Heart right ventricle (tissue), 16 donors: Measurements from ENCODE around the gene TMOD4. TPM values are rescaled to one million over a fixed set of nuclear protein-coding genes. Genes with fewer than 3 reads are reported as not detected.
A peak's percentile ranks its signal among the peaks of the same experiment; 100 is the strongest.
"Not testable (repeated sequence)": the region's sequence is repeated elsewhere in the genome, so short reads cannot be mapped to it uniquely, and the experiment has no call there.

ENCODE experiments used
- ATAC-seq, 8 donors: fragments of 200-7000 bp; cut with Tn5 transposase; one replicate each; pipeline ENCODE4 v1.9.1; 2020; ENCODE audit warnings: mild to moderate bottlenecking in 8 of 8, moderate library complexity in 8 of 8, moderate number of reproducible peaks in 1 of 8
- DNase-seq, 2 donors: peaks; one replicate each; pipeline ENCODE4 v3.0.0-alpha.2; 2020
- H3K27ac ChIP-seq, 10 donors: fragments of 200-600 bp; sonication (generic) in 2 of 10; one replicate each; pipeline versions ENCODE4 v1.5.0 to v1.8.0; 2020 to 2022; ENCODE audit warnings: mild to moderate bottlenecking in 3 of 10
- H3K27me3 ChIP-seq, 7 donors: fragments of 200-600 bp; one replicate each; pipeline ENCODE4 v1.8.0; 2021 to 2022; ENCODE audit warnings: mild to moderate bottlenecking in 2 of 7
- H3K36me3 ChIP-seq, 9 donors: fragments of 200-600 bp; sonication (generic) in 1 of 9; one replicate each; pipeline versions ENCODE4 v1.5.0 to v1.8.0; 2020 to 2022; ENCODE audit warnings: mild to moderate bottlenecking in 2 of 9
- H3K4me1 ChIP-seq, 9 donors: fragments of 200-600 bp; sonication (generic) in 1 of 9; one replicate each; pipeline versions ENCODE4 v1.5.0 to v1.8.0; 2020 to 2022; ENCODE audit warnings: mild to moderate bottlenecking in 4 of 9
- H3K4me3 ChIP-seq, 10 donors: fragments of 200-600 bp; sonication (generic) in 2 of 10; one replicate each; pipeline versions ENCODE4 v1.5.0 to v1.8.0; 2020 to 2022; ENCODE audit warnings: mild to moderate bottlenecking in 7 of 10, moderate library complexity in 2 of 10
- H3K9me3 ChIP-seq, 11 donors: fragments of 200-600 bp in 10 of 11; sonication (generic) in 2 of 11; one replicate each; pipeline versions ENCODE4 v1.5.0 to v1.8.0; 2013 to 2022; ENCODE audit warnings: mild to moderate bottlenecking in 2 of 11, control low read depth in 1 of 11, moderate library complexity in 1 of 11
- CTCF ChIP-seq, 9 donors: fragments of 200-600 bp; sonication (generic) in 2 of 9; IDR thresholded peaks; one replicate each; pipeline versions ENCODE4 v1.5.0 to v1.8.0; 2021 to 2022; ENCODE audit warnings: antibody characterized with exemption in 9 of 9, mild to moderate bottlenecking in 5 of 9, moderate library complexity in 1 of 9
- WGBS, 2 donors: extraction: QIAGEN DNeasy Blood & Tissue Kit; methylation state at CpG; one replicate each; pipeline ENCODE4 v1.1.7; 2013; ENCODE audit warnings: inconsistent platforms in 1 of 2; 5-methylcytosine and 5-hydroxymethylcytosine counted together
- intact Hi-C, 10 donors: fragments of 100-400 bp; cut with DNase I; formaldehyde crosslinking; loops; one replicate each; pipeline versions ENCODE4 v1.11.1 to v1.14.2; 2022
- polyA plus RNA-seq, 2 donors: library from polyadenylated mRNA; stranded (reverse); fragments of 200-250 nt; gene quantifications; one replicate each; pipeline ENCODE4 v1.2.3, GENCODE V29; 2013
- total RNA-seq, 10 donors: library from RNA; stranded (reverse); fragmentation: NEBNext Ultra II Directional in 3 of 10; extraction: Animal tissue kit (Norgen Biotek cat#: 25700) in 3 of 10; gene quantifications; one replicate each; pipeline versions ENCODE4 v1.2.1 to v1.2.4, GENCODE V29; 2021 to 2023
- donor health status: Arrhythmogenic right ventricular cardiomyopathy.
- donor health status: ischemic (EF 13 %, LVEDD 7.1; RV severe dilation, severe dysfunction).
- donor health status: healthy with polysubstance abuse.
- donor health status: DM: no; HTN: yes; CAD: no.
- donor health status: DM: no; HTN: no; CAD: no.
- donor health status: ischemic (EF 25% LVEDD 6.9; RV normal size, moderate dysfunction).
- donor health status: ischemic (EF 25% LVEDD 5.7; RV mildly dilated, moderate dysfunction).
- donor health status: healthy.
- donor health status: DM: yes; HTN: yes; CAD: no.
- donor health status: Ischemic cardiomyopathy.
- donor health status: ischemic (EF 35%, LVEDD 5.7; RV mildly dilated, moderate dysfunction).
- donor health status: nonischemic (EF 11% LVEDD 7.7; RV severe dilation, severe dysfunction).
- donor health status: DM: yes; HTN: yes; CAD: no.
- donor health status: PGD.
- donor health status: ischemic (EF 29% LVEDD 5.4; RV normal size, mild dysfunction).
- donor health status: nonischemic (EF 23%, LVEDD 6.1; RV moderate dilation, normal function).

TMOD4 gene
- total and polyA plus RNA-seq, 12 donors, result 0.06 to 0.88 (median 0.60) TPM; not detected in 8

- TF ChIP-seq CTCF (IDR thresholded peaks at IDR 0.05), result no peak
- DNase-seq, result no peak
- Histone ChIP-seq H3K4me3 (no peak overlapping the region), H3K4me1 (peaks cover 0 to 29% (median 16%) of the 10 kb centered on the region in 9 donors), H3K27ac (no peak overlapping the region), H3K9me3 (no peaks in the 10 kb centered on the region), H3K27me3 (no peaks in the 10 kb centered on the region), H3K36me3 (no peaks in the 10 kb centered on the region)
- 68 to 78% methylated on average over 1 of the region's 1 CpG for WGBS, 2 donors
- no peak for ATAC-seq
- intact Hi-C loops, result loop anchor here in 5 of 10 donors (10.0 kb wide), 2 partner anchors 151 to 211 kb away; partner anchors contain the start of gene RFX5 (in 5 of the 5)
Observed at GRCh38 chr1:151193856-151194255, 18.1 kb upstream of the TMOD4 start.

- WGBS, 2 donors, result 63 to 84% methylated on average over 6 of the region's 6 CpGs
- intact Hi-C loops, result loop anchor here in 5 of 10 donors (10.0 kb wide), 2 partner anchors 151 to 211 kb away; partner anchors contain the start of gene RFX5 (in 5 of the 5)
- Histone ChIP-seq H3K4me1 (peaks cover 0 to 35% (median 22%) of the 10 kb centered on the region in 9 donors), H3K27ac (no peak overlapping the region), H3K9me3 (no peaks in the 10 kb centered on the region), H3K27me3 (no peaks in the 10 kb centered on the region), H3K4me3 (no peak overlapping the region), H3K36me3 (no peaks in the 10 kb centered on the region)
- ATAC-seq (no peak), DNase-seq (no peak)
- no peak for TF ChIP-seq CTCF (IDR thresholded peaks at IDR 0.05)
Observed at GRCh38 chr1:151193304-151193703, 17.5 kb upstream of the TMOD4 start.

- intact Hi-C loops, result loop anchor here in 5 of 10 donors (10.0 kb wide), 2 partner anchors 153 to 213 kb away; partner anchors contain the start of gene RFX5 (in 5 of the 5)
- H3K36me3 ChIP-seq, result no peaks in the 10 kb centered on the region
- H3K4me3 ChIP-seq, result no peak overlapping the region
- no peaks in the 10 kb centered on the region for H3K27me3 ChIP-seq
- H3K27ac ChIP-seq, result no peak overlapping the region
- DNase-seq, result no peak
- ATAC-seq, result no peak
- TF ChIP-seq CTCF (IDR thresholded peaks at IDR 0.05), result no peak
- peaks cover 0 to 39% (median 31%) of the 10 kb centered on the region in 9 donors for H3K4me1 ChIP-seq
- H3K9me3 ChIP-seq, result no peaks in the 10 kb centered on the region
- WGBS, 2 donors, result 79 to 81% methylated on average over 7 of the region's 7 CpGs
Observed at GRCh38 chr1:151192047-151192446, 16.3 kb upstream of the TMOD4 start.

GRCh38 chr1:151189637-151190445 is 14.1 kb upstream of the TMOD4 start, which contains the start of gene VPS72:
Gene VPS72 (minus strand): TSS chr1:151190197. CDS start chr1:151190121, 76 bp downstream.
- ATAC-seq (peak; percentile 93 to 97 (median 97)), DNase-seq (peak; percentile 81 to 88)
- Histone ChIP-seq H3K36me3 (peaks cover 0 to 12% (median 8%) of the 10 kb centered on the region in 9 donors), H3K9me3 (no peaks in the 10 kb centered on the region), H3K27me3 (no peaks in the 10 kb centered on the region), H3K4me1 (peaks cover 0 to 32% (median 22%) of the 10 kb centered on the region in 9 donors), H3K27ac (peak within 1 kb of the TSS; percentile 38 to 92 (median 80)), H3K4me3 (peak within 1 kb of the TSS; percentile 52 to 92 (median 71))
- intact Hi-C loops, result loop anchor here in 5 of 10 donors (10.0 kb wide), 2 partner anchors 155 to 215 kb away; partner anchors contain the start of gene RFX5 (in 5 of the 5)
- WGBS, 2 donors, result 0 to 1% methylated on average over 42 of the region's 42 CpGs
- TF ChIP-seq CTCF (IDR thresholded peaks at IDR 0.05), result peak in 1 of 9 donors; percentile 27

GRCh38 chr1:151188667-151189066 is 12.9 kb upstream of the TMOD4 start:
- H3K27me3 ChIP-seq, DNase-seq, intact Hi-C loops, ATAC-seq, H3K9me3 ChIP-seq: not testable (repeated sequence)
- peak overlapping the region in 3 of 10 donors; percentile 17 to 86 (median 84) for H3K27ac ChIP-seq
- peak overlapping the region in 9 of 10 donors; percentile 65 to 92 (median 71) for H3K4me3 ChIP-seq
- peaks cover 0 to 24% (median 20%) of the 10 kb centered on the region in 9 donors for H3K36me3 ChIP-seq
- WGBS, 2 donors, result 76 to 83% methylated on average over 8 of the region's 8 CpGs
- H3K4me1 ChIP-seq, result peaks cover 0 to 32% (median 21%) of the 10 kb centered on the region in 9 donors
